Ecto neural progenitor cell (in vitro differentiated cells): ENCODE data around the gene KCNK17.

Experiments used
- DNase-seq: peaks from one replicate; pipeline ENCODE4 v3.0.0-alpha.2; 2018; ENCODE audit warnings: low spot score

Gene KCNK17, protein sequence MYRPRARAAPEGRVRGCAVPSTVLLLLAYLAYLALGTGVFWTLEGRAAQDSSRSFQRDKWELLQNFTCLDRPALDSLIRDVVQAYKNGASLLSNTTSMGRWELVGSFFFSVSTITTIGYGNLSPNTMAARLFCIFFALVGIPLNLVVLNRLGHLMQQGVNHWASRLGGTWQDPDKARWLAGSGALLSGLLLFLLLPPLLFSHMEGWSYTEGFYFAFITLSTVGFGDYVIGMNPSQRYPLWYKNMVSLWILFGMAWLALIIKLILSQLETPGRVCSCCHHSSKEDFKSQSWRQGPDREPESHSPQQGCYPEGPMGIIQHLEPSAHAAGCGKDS

DNA sequence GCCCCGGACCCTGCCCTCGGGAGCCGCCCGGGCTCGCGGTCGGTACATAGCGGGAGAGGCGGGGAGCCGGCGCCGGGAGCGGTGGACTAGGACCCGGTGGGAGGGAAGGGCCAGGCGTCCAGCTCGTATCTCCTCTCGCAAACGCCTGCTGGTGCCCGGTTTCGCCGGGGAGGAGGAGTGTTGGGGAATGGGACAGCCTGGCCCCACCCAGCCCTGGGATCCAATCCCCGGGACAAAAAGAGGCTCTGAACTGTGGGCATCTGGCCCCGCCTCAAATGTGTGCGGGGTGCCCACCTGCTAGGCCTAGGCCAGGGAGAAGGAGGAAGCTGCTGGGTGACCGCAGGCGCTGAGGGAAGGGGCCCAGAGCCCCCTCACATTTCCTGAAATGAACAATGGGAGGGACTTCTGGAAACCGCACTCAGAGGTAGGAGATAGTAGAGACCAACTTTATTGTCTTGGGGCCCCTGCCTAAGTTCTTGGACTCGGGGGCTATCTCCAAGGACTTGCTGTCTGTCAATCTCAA is at the start of gene KCNK17:
KCNK17 (minus strand) TSS at position 147 of the 523 bp plus-strand sequence; CDS start at position 48, 99 bp downstream.
- no peak for DNase-seq

DNA sequence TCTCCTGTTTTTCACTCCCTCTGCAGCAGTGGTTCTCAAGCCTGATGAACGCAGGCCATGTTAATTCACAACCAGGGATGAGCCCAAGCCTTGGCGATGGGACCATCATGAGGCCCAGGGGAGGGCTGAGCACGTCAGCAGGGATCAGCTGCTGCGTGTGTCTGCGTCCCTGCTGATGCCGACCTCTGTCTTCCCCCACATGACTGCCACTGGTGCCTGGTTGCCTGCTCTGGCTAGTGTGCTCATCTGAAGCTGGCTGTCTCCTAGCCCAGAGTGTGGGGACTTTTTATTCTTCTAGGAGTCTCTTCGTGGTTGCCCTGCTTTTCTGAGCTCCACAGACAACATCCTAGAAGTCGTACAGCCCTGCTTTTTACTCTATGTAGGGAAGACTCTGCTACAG is 49.1 kb upstream of the KCNK17 start:
- no peak for DNase-seq

GRCh38 chr6:39362487-39362865 is 48.3 kb upstream of the KCNK17 start:
- no peak for DNase-seq

GRCh38 chr6:39361657-39362486 is 47.7 kb upstream of the KCNK17 start:
- peak; percentile 84 for DNase-seq

DNA sequence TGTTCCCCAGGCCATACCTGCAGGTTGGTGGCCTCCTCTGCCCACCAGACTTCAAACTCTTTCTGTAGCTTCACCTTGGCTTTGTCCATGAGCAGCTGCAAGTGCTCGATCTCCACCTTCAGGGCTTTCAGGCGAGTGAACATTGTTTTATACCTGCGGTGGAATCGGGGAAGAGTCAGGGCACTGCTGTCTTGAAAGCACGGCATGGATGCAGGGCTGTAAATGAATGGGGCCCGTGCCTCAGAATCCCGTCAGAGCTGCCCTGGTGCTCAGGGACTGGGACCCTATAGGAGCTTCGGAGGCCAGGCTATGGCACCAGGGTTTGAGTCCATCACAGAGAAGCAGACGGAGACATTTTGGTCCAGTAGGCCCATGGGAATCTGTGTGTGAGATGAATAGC is 46.2 kb upstream of the KCNK17 start:
- no peak for DNase-seq

DNA sequence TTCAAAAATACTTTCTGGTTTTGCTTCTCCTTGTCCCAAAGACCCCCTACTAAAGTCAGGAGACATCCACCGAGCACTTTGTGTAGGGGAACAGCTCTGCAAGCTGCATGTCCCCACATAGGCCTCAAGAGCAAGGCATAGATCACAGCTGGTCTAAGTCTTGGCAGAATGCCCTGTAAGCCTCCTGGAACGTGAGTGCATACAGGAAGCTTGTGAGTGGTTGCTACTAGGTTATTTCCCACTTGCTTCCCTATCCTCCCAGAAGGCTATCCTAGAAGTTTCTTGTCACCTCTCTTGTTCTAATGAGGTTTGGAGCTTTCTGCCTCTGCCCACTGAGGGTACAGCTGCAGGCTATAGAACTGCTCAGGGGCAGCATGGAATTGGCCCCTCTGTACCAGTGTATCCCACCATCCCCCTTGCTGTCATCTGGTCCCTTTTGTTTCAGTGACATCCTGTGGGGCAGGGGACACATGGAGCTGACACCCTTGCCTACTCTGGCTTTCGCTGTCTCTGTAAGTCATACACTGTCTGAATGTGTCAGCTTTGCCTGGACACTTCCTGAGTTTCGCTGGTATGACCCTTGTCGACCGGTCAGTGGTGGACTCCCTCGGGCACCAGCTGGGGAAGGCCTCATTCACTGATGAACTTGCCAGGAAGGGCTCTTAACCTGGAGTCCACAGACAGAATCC is 43.9 kb upstream of the KCNK17 start:
- DNase-seq = no peak

DNA sequence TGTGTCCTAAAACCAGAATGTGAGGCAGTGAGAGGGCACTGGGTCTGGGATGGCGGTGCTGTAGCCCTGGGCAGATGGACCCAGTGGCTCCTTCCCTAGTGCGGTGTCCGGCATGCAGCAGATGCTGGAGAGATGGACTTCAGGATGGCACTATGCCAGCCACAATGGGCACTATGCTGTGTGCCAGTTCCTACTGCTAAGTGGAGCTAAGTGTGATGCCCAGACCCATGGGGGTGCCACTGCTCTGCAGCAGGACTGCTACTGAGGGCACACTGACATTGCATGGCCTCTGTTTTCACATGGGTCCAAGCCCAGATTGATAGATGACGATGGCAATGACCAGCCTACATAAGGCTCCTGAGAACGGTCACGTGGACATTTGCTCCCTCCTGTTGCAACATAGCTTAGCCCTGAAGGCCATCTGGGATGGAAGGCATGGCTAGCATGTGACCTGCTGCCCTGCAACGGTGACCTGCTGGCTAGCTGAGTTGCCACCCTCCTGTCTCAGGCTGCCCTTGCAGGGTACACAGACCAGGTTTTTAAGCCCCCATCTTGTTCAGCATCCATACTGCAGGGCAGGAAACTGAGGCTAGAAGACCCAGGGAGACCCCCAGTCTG is 39.6 kb upstream of the KCNK17 start:
- no peak for DNase-seq

- no peak for DNase-seq
These were observed 36.7 kb upstream of the KCNK17 start for GRCh38 chr6:39350723-39351505.

GRCh38 chr6:39348740-39349139 is 34.5 kb upstream of the KCNK17 start:
- no peak for DNase-seq

- DNase-seq = peak; percentile 79
These were observed 33.8 kb upstream of the KCNK17 start for GRCh38 chr6:39347906-39348585.

GRCh38 chr6:39347206-39347605 is 33.0 kb upstream of the KCNK17 start:
- DNase-seq = no peak

DNA sequence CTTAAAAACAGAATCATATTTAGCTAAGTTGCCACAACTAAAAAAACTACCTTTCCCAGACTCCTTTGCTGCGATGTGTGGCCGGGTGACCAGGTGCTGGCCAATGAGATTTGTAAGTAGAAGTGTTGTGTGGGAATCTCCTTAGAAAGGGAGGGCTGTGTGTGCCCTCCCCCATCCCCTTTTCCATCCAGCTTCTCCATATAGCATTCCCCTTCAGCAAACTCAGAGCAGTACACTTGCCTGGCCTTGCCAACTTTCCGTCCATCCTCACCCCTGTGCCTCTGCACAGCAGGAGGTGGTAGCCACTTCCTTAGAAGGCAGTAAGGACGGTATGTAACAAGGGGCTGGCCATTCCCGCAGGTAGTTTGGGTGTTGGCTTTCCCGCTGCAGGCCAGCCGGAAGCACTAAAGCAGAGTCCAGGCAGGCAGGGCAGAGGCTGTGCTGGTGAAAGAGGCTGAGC is 30.6 kb upstream of the KCNK17 start:
- DNase-seq = no peak

DNA sequence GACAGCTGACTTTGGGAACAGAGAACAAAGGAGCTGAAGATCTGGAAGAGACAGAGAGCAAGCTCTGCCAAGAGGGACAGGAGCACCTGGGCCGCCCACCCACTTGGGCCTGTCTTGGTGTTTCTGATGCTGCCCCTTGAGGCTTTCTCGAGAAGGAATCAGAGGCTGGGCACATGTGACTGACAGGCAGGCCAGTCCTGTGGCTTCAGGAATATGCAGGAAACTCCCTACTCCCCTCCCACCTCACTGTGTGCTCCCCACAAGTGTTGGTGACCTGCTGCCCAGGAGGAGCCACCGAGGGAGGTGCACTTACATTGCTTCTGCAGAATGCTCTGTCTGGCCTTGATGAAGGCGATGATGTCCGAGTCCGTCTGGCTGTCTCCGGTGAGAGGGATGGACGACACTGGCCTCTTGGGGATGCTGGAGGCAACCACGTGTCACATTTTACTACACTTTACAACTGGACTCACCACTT is 29.2 kb upstream of the KCNK17 start:
- no peak for DNase-seq

- no peak for DNase-seq
These were observed 28.6 kb upstream of the KCNK17 start for GRCh38 chr6:39342692-39343395.

GRCh38 chr6:39341937-39342336 is 27.7 kb upstream of the KCNK17 start:
- DNase-seq = no peak

- DNase-seq = no peak
These were observed 27.1 kb upstream of the KCNK17 start for GRCh38 chr6:39341352-39341751.

DNA sequence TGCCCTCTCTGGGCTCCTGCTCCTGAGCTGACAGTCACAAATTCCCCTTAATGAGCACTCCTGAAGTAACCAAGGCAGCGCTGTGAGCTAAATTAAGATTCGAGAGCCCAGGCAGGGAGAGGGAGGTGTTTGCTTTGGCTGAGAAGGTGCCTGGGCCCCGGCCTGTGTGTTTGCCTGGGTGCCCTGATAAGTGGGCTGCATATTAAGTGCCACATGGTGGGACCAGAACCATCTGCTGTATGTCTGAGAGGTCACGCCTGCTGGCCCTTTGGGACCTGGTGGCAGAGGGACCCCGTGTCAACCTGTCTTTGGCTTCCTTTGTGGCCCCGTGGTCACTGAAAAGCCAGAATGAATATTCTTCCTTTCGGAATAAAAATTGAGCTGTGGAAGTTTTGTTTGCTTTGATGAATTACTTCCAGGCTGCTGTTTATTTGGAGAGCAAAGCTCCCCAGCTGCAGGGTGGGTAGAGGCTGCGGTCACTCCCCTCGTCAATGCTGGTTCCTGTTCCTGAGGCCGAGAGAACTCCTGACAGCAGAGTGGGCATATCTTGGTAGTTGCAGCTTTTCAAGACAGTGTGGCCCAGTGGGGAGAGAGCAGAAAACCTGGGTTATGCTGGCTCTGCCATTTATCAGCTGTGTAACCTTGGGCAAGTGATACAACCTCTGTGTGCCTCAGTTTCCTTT is 25.8 kb upstream of the KCNK17 start:
- no peak for DNase-seq

DNA sequence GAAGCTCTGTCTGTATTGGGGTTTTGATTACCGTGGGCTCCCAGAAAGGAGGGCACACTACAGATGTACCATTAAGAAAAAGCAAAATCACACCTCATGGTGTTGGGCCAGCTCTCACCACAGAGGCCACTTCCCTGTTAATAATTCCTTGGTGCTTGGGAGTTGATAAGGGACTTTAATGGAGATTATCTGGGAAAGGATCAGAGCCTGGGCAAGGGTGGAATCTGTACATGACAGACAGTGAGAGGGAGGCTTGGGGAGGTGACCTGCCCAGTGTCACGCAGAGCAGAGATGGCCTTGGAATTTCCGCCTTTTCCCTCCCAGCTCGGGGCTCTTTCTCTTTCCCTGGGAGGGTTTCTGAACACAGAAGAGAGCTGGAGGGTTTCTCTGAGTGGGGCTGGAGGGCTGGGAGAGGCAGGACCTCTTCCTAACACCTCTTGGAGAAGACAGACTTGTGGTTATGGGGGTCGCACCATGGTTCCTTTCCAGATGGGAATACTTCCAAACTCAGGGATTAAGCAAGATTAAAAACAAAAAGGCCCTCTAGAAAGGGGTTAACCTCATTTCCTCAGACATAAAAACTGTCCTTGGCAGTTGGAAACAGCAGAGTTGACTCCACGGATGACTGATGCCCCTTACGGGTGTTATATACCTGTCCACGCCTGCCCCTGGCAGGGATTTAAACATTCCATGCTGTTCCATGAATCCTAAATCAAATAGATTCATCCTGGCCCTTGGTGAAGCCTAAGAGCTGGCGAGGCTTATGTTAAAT is 25.1 kb upstream of the KCNK17 start:
- DNase-seq = no peak
